ENCODE measurements around the gene NKG7.
"Not testable (repeated sequence)": the region's sequence is repeated elsewhere in the genome, so short reads cannot be mapped to it uniquely, and the experiment has no call there.

NKG7 gene, protein sequence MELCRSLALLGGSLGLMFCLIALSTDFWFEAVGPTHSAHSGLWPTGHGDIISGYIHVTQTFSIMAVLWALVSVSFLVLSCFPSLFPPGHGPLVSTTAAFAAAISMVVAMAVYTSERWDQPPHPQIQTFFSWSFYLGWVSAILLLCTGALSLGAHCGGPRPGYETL

DNA sequence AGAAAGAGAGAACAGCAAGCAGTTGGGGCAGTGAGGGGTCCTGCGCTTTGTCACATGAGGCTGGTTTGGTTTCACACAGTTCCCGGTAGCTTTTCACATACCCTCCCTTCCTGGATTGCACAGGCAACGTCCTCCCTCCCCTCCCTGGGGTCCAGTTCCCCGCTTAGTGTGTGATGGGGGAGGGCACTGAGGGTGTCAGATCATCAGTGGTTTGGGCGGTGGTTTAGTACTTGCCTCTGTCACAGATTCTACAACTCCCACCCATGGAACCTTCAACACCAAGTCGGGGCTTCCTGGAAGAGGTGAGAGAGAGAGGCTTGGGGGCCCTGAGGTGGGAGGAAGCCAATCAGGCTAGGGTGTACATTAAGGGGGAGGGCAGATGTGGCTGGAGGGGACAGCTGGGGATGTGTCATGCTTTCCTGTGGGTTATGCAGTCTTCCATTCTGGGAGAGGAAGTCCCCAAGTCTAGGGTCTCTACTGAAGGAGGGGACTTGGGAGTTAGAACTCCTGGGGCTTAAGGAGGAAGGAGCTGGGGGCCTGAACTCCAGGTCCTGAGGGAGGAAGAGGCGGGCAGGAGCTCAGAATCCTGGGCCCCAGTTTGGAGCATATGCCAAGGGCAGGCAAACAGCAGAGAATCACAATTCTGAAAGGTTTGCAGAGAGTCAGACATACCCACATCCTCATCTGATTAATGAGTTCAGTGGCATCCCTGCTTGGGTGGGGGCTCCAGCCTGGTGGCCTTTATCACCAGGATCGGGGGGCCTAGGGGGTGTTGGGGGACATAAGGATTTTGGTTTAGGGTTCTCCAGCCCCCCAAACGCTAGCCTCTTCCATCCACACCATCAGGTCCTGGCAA is at the start of gene NKG7:
NKG7 (minus strand) TSS at position 6 of the 856 bp plus-strand sequence. CDS start 119 bp downstream, outside the sequence.
- in situ Hi-C loops (cut with MboI; ENCODE audit: low sequenced_read_pairs), result no loop called here

DNA sequence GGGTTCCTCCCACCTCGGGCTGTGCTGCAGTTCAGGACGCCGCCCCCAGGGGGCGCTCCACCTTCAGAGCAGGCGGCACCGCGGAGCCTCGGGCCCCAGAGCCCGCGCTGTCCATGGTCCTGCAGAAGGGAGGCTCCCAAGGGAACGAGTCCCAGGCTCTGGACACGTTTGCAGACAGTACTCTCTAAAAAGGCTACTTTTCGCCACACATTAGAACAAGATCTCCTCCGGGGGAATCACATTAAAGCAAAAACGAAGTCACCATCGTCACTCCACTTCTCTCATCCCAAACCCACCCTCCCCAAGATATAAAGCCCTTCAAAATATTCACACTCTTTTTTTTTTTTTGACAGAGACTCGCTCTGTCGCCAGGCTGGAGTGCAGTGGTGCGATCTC is 49.6 kb upstream of the NKG7 start:
- in situ Hi-C loops (cut with MboI; ENCODE audit: low sequenced_read_pairs), result no loop called here

DNA sequence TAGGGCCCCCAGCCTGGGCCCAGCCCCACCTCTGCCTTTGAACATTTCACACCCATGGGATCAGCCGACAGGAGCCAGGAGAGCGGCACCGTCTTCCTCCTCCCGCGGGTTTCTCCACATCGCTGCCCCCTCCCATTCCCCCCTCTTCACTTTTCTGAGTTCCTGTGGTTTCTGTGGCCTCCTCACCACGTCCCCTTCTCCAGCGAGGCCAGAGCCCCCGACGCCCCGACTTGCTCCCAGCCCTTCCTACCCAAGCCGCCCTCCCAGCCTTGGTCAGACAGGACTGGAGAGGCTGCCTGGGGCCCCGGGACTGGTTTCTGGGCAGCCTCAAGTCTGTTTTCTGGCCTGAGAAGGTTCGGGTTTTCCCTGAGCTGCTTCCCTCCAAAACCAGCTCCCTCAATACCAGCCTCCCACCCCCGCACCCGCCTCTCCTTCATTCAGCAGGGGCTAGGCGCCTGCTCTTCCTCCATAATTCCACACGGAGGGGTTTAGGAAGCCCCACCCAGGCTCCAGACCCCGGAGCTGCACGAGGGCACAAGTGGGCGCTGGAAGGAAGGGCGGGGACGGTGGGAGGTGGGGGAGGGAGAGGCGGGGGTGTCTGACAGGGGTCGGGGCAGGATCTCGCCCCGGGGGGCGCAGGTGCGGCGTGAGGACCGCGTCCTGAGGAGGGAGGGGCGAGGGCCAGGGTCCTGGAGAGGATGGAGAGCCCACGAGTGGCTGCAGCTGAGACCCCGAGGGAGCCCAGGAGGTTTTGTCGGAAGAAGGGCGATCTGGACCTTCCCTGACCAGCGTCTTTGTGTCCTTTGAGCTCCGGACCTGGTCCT is 49.0 kb upstream of the NKG7 start:
- in situ Hi-C loops (cut with MboI; ENCODE audit: low sequenced_read_pairs), result no loop called here

DNA sequence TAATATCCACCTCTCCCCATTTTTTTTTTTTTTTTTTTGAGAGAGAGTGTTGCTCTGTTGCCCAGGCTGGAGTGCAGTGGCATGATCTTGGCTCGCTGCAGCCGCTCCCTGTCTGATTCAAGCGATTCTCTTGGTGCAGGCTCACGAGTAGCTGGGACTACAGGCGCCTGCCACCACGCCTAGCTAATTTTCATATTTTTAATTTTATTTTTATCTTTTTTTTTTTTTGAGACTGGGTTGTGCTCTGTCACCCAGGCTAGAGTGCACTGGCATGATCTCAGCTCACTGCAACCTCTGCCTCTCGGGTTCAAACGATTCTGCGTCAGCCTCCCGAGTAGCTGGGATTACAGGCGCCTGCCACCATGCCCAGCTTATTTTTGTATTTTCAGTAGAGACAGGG is 48.1 kb upstream of the NKG7 start:
- in situ Hi-C loops (cut with MboI; ENCODE audit: low sequenced_read_pairs), result not testable (repeated sequence)

DNA sequence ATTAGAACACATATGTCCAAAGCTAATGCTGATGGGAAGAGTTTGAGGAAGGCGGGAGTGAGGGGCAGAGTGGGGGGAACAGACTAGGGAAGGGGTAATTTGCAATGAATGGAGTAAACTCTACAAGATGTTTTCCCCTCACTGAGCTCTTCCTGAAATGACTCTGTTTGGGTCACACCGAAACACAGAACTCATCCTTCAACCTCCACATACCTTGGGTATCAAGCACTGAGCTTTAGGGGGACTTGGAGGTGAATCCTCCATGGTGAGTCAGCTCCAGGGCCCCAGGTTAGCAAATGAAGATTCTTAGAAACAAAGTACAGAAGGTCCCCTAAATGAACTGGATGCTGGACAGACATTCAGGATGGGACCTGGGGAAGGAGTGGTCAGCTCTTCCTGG is 46.3 kb upstream of the NKG7 start:
- in situ Hi-C loops (cut with MboI; ENCODE audit: low sequenced_read_pairs), result no loop called here

DNA sequence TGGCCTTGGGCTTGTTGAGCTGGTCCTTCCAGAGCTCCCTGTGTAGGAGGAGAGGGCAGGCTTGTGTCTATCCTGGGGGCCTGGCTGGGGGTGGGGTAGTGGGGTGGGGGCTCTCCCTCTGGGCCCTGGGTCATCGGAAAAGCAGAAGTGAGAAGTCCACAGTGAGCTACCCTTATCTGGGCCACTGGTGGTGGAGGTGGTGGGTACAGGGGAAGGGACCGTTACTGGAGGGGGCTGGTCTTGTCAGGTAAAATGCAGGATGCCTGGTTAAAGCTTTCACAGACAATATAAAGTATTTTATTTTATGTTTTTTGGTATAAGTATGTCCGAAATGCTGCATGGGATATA is 45.3 kb upstream of the NKG7 start:
- in situ Hi-C loops (cut with MboI; ENCODE audit: low sequenced_read_pairs), result no loop called here

DNA sequence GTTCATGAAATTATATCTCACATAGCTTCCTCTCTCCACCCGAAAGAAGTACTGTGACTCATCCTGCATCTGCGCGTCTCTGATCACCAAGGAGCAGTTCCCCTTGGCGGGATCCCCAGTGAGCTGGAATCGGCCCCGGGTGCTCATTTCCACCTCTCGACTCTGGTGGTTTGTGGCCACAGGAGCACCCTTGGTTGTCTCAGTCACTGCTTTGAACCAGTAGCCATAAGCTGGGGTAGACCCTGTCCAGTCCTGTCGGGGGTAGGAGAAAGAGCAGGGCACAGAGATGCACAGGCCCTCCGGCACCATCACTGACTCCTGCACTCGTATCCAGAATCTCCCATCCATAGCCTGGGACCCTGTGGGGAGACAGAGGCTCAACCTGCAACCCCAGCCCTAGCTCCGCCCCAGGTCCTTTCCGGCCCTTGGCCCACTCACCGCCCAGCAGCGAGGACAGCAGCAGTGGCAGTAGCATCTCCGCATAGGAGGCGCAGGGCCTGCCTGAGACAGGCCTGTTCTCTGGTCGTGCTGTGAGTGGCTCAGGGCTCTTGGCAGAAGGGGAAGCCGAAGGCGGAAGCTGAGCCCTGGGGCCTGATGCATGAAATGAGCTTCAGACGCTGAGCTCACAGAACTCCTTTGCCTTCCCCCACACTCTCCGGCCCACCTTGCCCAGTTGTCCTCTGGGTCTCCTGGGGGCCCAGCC is 44.8 kb upstream of the NKG7 start, which contains the start of gene SIGLEC10:
SIGLEC10 (minus strand) TSS at position 536 of the 703 bp plus-strand sequence; CDS start at position 475, 61 bp downstream.
- in situ Hi-C loops (cut with MboI; ENCODE audit: low sequenced_read_pairs), result no loop called here

DNA sequence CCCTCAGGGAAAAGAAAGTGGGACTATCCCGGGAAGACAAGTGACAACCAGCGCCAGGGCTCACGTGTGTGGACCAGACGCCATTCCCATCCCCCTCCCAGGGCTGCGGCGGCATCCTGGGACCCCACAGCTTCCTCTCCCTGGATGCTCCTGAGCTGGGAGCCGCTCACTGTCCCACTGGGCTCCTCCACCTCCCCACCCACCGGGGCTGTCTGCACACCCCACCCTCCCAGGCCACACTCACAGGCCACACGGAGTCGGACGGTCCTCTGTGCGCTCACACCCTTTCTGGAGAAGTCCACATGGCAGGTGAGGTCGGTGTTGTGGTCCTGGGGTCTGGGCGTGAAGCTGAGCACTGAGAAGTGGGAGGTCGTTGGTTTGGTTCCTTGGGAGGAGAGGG is 44.0 kb upstream of the NKG7 start:
- in situ Hi-C loops (cut with MboI; ENCODE audit: low sequenced_read_pairs), result not testable (repeated sequence)

DNA sequence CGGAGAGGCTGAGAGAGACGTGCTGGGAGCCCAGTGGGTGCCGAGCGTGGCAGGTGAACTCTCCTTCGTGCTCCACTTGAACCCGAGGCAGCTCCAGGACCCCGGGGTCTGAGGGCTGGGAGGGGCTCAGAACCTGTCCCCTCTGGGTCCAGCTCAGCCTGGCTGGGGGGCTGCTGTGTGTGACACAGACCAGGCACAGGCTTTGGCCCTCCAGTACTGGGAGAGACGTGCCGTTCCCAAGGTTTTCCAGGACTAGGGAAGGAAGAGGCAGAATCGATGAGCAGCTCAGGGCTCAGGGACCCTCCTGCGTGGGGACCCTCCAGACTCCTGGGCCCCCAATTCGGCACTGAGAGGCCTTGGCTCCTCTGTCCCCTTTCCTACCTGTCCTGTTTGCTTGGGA is 42.7 kb upstream of the NKG7 start:
- in situ Hi-C loops (cut with MboI; ENCODE audit: low sequenced_read_pairs), result no loop called here

DNA sequence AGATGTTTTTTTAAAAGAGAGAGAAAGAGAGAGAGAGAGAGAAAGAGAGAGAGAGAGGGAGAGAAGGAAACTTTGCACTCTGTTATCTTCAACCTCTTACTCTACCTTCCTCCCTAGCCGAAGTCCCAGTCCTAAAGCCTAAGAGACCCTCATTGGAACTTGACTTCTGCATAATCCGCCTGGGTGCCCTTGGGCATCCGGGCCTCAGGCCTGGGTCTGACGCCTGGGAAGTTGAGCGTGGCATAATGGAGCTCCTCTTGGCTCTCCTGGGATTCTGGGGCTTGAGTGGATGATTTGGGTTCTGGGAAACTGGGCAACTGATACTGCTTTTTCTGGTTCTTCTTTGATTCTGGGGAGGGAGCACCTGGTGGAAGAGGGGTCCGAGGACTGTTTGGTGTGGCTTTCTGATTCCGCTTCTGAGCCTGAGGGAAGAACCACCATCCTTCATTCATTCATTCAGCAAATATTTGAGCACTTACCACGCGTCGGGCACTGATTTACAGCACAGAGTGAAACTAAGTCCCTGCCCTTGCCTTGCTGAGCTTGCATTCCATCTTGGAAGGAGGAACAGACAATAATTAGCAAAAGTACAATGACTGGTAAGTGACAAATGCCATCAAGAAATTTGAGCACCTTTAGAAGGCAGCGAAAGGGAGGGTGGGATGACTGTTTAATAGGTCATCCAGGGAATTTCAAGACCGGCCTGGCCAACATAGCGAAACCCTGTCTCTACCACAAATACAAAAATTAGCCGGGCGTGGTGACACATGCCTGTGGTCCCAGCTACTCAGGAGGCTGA is 38.7 kb upstream of the NKG7 start:
- in situ Hi-C loops (cut with MboI; ENCODE audit: low sequenced_read_pairs), result no loop called here

DNA sequence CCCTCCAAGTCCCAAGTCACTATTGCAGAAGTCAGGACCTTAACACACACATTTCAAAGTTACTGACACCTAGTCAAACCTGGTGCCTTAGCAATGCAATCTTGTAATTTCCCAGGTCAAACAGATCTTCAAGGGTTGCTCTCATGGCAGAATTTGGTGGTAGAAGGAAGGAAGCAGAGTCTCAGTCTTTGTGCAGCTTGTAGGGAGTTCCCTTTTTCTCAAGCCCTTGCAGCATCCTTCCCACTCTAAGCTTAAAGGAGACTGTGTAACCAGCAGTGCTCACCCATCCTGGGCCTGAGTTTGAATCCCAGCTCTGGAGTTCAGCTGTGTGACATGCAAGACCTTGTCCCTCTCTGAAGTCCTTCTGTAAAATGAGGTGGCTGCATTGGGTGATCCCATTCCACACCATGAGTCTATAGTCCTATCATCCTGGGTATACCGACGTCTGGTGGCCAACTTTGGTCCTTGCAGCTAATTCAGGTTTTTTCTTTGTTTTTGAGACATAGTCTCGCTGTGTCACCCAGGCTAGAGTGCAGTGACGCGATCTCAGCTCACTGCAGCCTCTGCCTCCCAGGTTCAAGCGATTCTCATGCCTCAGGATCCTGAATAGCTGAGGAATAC is 35.2 kb upstream of the NKG7 start:
- in situ Hi-C loops (cut with MboI; ENCODE audit: low sequenced_read_pairs), result no loop called here

DNA sequence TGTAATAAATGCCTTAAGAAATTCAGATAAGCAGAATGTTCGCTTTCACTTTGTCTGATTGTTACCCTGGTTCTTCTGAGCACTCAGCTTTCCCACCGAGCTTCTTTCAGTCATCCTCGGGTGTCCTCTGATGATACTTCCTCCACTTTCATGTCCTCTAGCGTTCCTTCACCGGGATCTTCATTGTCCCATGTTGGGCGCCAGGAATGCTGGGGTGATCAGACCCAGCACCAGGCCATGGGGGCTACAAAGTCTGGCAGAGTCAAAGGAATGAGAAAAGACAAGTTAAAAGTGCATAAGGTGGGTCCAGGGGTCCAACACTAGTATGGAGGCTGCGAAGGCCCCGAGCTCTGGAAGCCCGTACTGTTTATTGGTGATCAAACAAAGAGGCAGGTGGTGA is 29.7 kb upstream of the NKG7 start:
- in situ Hi-C loops (cut with MboI; ENCODE audit: low sequenced_read_pairs), result no loop called here

DNA sequence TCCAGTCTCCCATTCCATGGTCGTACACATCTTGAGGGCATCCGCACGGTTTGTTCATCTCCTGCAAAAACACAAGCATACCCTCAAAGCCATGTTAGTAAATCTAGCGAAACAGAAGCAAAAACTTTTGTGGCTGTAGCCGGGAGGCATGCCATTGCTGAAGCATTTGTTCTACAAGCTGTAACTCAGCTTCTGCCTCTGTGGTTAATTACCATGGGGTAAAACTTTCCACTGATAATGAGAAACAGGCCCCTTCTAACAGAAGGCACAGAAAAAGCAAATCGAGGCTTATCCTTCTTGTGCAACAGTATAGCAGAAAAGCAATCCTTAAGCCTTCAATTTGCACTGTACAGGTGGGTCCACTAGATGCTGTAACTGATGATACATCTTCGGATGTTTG is 27.5 kb upstream of the NKG7 start:
- in situ Hi-C loops (cut with MboI; ENCODE audit: low sequenced_read_pairs), result not testable (repeated sequence)

DNA sequence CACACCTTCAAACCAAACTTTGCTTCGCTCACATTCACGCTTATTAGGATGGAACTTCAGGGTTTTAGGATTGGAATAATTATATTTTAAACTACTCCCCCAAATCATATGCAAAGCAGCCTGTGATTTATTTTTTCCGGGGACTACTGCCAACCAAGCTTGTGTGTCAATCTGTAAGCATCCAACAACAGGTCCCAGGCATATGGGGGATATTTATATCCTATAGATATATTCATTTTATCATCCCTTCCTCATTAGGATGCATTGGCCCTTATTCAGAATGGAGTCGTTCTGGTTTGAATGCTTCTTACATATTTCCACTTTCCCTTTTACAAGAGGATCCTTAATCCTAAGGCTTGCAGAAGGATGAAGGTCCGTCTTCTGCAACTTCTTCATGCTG is 26.8 kb upstream of the NKG7 start:
- in situ Hi-C loops (cut with MboI; ENCODE audit: low sequenced_read_pairs), result no loop called here

DNA sequence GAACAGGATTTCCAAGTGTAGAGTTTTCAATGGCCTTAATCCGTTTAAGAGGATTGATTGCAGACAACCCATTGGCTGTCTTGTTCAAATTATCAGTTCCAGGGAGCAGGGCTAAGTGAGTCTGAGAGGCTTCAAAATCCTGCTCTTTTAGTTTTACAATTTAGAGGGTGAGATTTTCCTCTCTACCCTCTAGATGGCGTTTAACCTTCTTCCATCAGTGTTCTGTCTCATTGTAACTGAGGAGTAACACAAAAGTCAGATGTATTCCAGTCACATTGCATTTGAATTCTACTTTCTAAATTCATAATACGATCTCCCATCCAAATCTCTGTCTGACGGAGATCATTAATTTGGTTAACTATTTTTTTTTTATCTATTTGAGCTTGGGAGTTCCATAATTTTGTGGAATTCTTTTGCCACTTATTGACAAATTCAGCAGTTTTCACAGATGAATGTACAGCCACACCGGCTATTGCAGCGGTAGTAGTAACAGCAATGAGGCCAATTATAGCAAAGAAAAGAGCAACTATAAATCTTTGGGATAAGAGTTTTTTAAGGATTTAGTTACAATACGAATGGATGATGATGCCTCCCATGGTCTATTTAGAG is 25.7 kb upstream of the NKG7 start:
- in situ Hi-C loops (cut with MboI; ENCODE audit: low sequenced_read_pairs), result no loop called here

DNA sequence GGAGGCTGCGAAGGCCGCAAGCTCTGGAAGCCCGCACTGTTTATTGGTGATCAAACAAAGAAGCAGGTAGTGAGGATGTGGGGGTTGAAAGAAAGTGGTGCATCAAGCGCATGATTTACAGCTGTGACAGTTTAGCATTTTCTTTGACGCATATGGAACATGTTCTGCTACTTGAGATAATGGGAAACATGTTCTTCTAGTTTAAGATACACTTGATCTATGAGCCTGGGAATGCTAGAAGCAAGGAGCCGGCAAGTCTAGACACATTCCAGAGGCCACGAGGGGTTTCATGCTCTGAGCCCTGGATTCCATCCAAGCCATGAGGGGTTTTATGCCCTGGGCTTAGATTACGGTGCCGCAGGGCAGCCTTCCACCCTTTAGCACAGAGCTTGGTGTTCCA is 25.0 kb upstream of the NKG7 start:
- in situ Hi-C loops (cut with MboI; ENCODE audit: low sequenced_read_pairs), result not testable (repeated sequence)

DNA sequence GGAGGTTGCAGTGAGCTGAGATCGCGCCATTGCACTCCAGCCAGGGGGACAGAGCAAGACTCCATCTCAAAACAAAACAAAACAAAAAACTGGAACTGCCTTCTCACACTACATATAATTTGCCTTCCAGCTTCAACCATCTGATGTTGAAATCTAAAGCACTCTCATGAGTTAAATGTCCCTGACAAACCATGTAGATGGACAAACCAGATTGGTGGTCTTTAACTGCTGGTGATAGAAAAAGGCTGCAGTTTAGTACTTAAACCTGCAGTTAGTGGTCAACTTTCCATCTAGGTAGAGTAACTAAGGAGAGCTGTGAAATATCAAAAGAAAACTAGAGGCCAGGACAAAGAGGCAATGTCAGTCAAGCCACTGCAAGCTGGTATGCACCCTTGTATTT is 23.7 kb upstream of the NKG7 start:
- in situ Hi-C loops (cut with MboI; ENCODE audit: low sequenced_read_pairs), result no loop called here

DNA sequence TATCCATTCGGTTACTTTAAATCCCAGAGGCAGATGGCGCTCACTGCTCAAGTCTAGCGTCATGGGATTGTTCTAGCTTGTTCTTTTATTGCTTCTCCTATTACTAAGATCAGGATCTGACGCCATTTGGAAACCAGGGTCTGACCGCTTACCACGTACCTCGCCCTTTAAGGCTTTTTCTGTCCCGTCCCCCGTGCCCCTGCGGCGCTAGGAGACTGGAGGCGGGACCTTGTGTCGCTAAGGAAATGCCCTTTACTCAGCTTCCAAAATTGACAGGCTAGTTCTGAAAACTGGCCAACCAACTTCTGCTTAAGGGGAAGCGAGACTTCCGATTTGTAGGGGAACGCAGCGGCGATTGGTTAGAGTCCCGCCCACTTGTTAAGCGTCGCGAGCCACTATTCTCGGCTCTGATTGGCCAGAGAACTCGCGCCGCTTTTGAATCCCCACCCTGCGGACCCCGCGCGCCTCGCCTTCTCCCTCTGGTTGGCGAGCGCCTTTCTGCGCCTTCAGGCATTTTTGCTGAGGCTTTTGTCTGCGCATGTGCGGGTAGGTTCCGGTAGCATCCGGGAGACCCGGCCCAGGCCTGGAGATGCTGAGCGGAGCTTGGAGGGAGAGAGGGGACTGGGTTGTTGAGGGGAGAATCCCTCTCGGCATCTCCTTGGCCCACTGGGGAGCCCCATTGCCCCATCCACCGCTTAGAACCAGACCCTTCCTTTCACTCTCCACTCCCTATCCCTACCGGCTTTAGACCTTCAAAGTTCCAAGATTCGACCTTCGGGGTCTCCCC is 21.8 kb upstream of the NKG7 start:
- in situ Hi-C loops (cut with MboI; ENCODE audit: low sequenced_read_pairs), result no loop called here

DNA sequence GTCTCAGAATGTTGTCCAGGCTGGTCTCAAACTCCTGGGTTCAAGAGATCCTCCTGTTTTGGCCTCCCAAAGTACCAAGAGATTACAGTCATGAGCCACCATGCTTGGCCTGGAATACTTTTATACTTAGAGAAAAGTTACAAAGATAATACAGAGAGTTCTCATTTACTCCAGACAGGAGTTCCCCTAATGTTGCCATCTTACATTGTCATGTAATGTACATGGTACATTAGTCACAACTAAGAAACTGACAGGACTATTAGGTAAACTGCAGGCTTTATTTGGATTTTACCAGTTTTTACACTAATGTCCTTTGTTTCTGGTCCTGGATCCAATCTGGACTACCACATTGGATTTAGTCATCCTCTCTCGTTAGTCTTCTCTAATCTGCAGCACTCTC is 20.2 kb upstream of the NKG7 start:
- in situ Hi-C loops (cut with MboI; ENCODE audit: low sequenced_read_pairs), result no loop called here
